OCI-LY7 (cell line): ENCODE measurements around the gene NUP50. TPM values are rescaled to one million over a fixed set of nuclear protein-coding genes. Genes with fewer than 3 reads are reported as not detected.

Experiments
- BruUV-seq: library from RNA; stranded (reverse); fragments of 400-500 nt; replicated peaks from 2 replicates; lab custom pipeline; 2021; lab: Mats Ljungman, UMichigan
- CTCF ChIA-PET: fragments of 300-600 bp; sonication (Branson Sonifier 250); formaldehyde crosslinking; loops from one replicate; lab custom pipeline; 2022; ENCODE audit warnings: antibody characterized with exemption; ENCODE audit not compliant: unreplicated experiment; lab: Charles Lee
- POLR2A ChIA-PET: fragments of 300-600 bp; sonication (Branson Sonifier 250); formaldehyde crosslinking; loops from one replicate; lab custom pipeline; 2022; ENCODE audit warnings: antibody characterized with exemption; lab: Charles Lee
- DNase-seq: peaks from one replicate; pipeline ENCODE4 v3.0.0-alpha.2; 2015; ENCODE audit warnings: low spot score
- H2AFZ ChIP-seq: fragments of 200-600 bp; sonication (generic), shearing (Covaris generic); 2 replicates; pipeline ENCODE4 v1.6.1; 2014; ENCODE audit warnings: mild to moderate bottlenecking, antibody characterized with exemption, low read length, moderate library complexity
- H3K27ac ChIP-seq: fragments of 200-600 bp; sonication (generic); 2 replicates; pipeline ENCODE4 v1.5.1; 2014; ENCODE audit warnings: mixed run types, low read depth, mild to moderate bottlenecking, moderate library complexity, low read length, inconsistent platforms; ENCODE audit not compliant: poor library complexity, severe bottlenecking
- H3K36me3 ChIP-seq: fragments of 200-600 bp; sonication (generic); 2 replicates; pipeline ENCODE4 v1.6.1; 2014; ENCODE audit warnings: mild to moderate bottlenecking, antibody characterized with exemption, low read length, moderate library complexity, mixed read lengths; ENCODE audit not compliant: insufficient read depth
- H3K4me1 ChIP-seq: fragments of 200-600 bp; sonication (generic); 2 replicates; pipeline ENCODE4 v1.5.1; 2014; ENCODE audit warnings: mild to moderate bottlenecking, low read length; ENCODE audit not compliant: insufficient read depth, poor library complexity, severe bottlenecking
- H3K4me2 ChIP-seq: fragments of 200-600 bp; sonication (generic); 2 replicates; pipeline ENCODE4 v1.6.1; 2014; ENCODE audit warnings: mild to moderate bottlenecking, low read length
- H3K4me3 ChIP-seq: fragments of 200-600 bp; sonication (generic); 2 replicates; pipeline ENCODE4 v1.5.1; 2014; ENCODE audit warnings: mild to moderate bottlenecking, low read depth, low read length; ENCODE audit not compliant: poor library complexity, severe bottlenecking
- H3K79me2 ChIP-seq: fragments of 200-600 bp; sonication (generic); 2 replicates; pipeline ENCODE4 v1.6.1; 2016; ENCODE audit warnings: low read depth, mild to moderate bottlenecking, low read length, moderate library complexity, mixed read lengths; ENCODE audit not compliant: insufficient read depth
- H3K9me2 ChIP-seq: fragments of 200-600 bp; sonication (generic); 2 replicates; pipeline ENCODE4 v1.6.1; 2016; ENCODE audit warnings: mild to moderate bottlenecking, low read length, mixed read lengths; ENCODE audit not compliant: insufficient read depth
- H3K9me3 ChIP-seq: fragments of 200-600 bp; sonication (generic); 2 replicates; pipeline ENCODE4 v1.6.1; 2014; ENCODE audit warnings: mild to moderate bottlenecking, mixed run types, low read length, mixed read lengths
- H4K20me1 ChIP-seq: fragments of 200-600 bp; sonication (generic); 2 replicates; pipeline ENCODE4 v1.6.1; 2014; ENCODE audit warnings: mild to moderate bottlenecking, antibody characterized with exemption, low read length, moderate library complexity, mixed read lengths; ENCODE audit not compliant: insufficient read depth
- CTCF ChIP-seq: fragments of 200-600 bp; sonication (generic); conservative IDR thresholded peaks from 2 replicates; pipeline ENCODE4 v1.5.1; 2014; ENCODE audit warnings: mild to moderate bottlenecking, antibody characterized with exemption, low read length, moderate library complexity, mixed read lengths
- EZH2phosphoT487 ChIP-seq: fragments of 200-600 bp; sonication (generic); IDR thresholded peaks from 2 replicates; pipeline ENCODE4 v1.6.1; 2018; ENCODE audit warnings: low read depth, borderline replicate concordance, mild to moderate bottlenecking, mixed run types, antibody characterized with exemption, low read length, moderate library complexity, mixed read lengths
- intact Hi-C: fragments of 100-400 bp; cut with micrococcal nuclease; formaldehyde crosslinking; loops from one replicate; pipeline ENCODE4 v1.10.0; 2022; ENCODE audit not compliant: unreplicated experiment
- total RNA-seq, 2 experiments: library from RNA; depleted of rRNA in 1 of 2; stranded (reverse); fragments of >200 nt in 1 of 2; shearing (Covaris generic) in 1 of 2; gene quantifications; 2 replicates each; pipeline ENCODE4 v1.2.3, GENCODE V29; 2014 to 2022

The NUP50 gene
- total RNA-seq, 2 experiments from 2014 or later: 107 to 132 TPM

- Histone ChIP-seq H4K20me1 (no peaks in the 10 kb centered on the region), H3K79me2 (no peaks in the 10 kb centered on the region), H3K36me3 (peaks cover 67% of the 10 kb centered on the region), H3K4me3 (no peak overlapping the region), H3K4me2 (no peak overlapping the region), H3K4me1 (no peaks in the 10 kb centered on the region), H3K9me2 (no peaks in the 10 kb centered on the region), H3K27ac (no peak overlapping the region), H3K9me3 (no peaks in the 10 kb centered on the region), H2AFZ (no peak overlapping the region)
- DNase-seq: no peak
- ChIA-PET CTCF (no interaction called here), POLR2A (no interaction called here)
- TF ChIP-seq EZH2phosphoT487: no peak
- no peak for TF ChIP-seq CTCF
- no TSS peak for BruUV-seq
- intact Hi-C loops: no loop called here
Observed at GRCh38 chr22:45196308-45196707, 32.6 kb downstream of the NUP50 start.

GRCh38 chr22:45196926-45197605 is 33.3 kb downstream of the NUP50 start:
- Histone ChIP-seq H3K9me2 (no peaks in the 10 kb centered on the region), H3K4me3 (no peak overlapping the region), H3K27ac (no peak overlapping the region), H3K36me3 (peaks cover 74% of the 10 kb centered on the region), H4K20me1 (no peaks in the 10 kb centered on the region), H2AFZ (no peak overlapping the region), H3K4me2 (no peak overlapping the region), H3K79me2 (no peaks in the 10 kb centered on the region), H3K4me1 (no peaks in the 10 kb centered on the region), H3K9me3 (no peaks in the 10 kb centered on the region)
- DNase-seq: no peak
- TF ChIP-seq EZH2phosphoT487 (no peak), CTCF (no peak)
- POLR2A ChIA-PET: no interaction called here
- no TSS peak for BruUV-seq
- CTCF ChIA-PET: no interaction called here
- intact Hi-C loops: no loop called here

GRCh38 chr22:45197606-45198462 is 34.1 kb downstream of the NUP50 start:
- Histone ChIP-seq H3K79me2 (no peaks in the 10 kb centered on the region), H3K4me2 (no peak overlapping the region), H4K20me1 (no peaks in the 10 kb centered on the region), H3K36me3 (peaks cover 81% of the 10 kb centered on the region), H3K4me1 (no peaks in the 10 kb centered on the region), H3K9me2 (no peaks in the 10 kb centered on the region), H3K4me3 (no peak overlapping the region), H2AFZ (no peak overlapping the region), H3K27ac (no peak overlapping the region), H3K9me3 (no peaks in the 10 kb centered on the region)
- DNase-seq: no peak
- no peak for TF ChIP-seq CTCF
- no peak for TF ChIP-seq EZH2phosphoT487
- POLR2A ChIA-PET: no interaction called here
- intact Hi-C loops: no loop called here
- CTCF ChIA-PET: no interaction called here
- BruUV-seq: no TSS peak
